SK-N-SH (cell line): ENCODE results near the gene HOXB2.

ENCODE experiments used
- EZH2phosphoT487 ChIP-seq: fragments of 200-600 bp; sonication (generic); IDR thresholded peaks from 2 replicates; pipeline ENCODE4 v1.6.1; 2017; ENCODE audit warnings: low read depth, mixed run types, mild to moderate bottlenecking, antibody characterized with exemption, moderate library complexity, borderline replicate concordance
- GABPA ChIP-seq: IDR thresholded peaks from 2 replicates; pipeline ENCODE4 v1.4.0; 2012; ENCODE audit warnings: low read depth, mild to moderate bottlenecking
- GATA2 ChIP-seq: sonication (generic); formaldehyde crosslinking; IDR thresholded peaks from 2 replicates; pipeline ENCODE4 v1.5.0; 2020; ENCODE audit warnings: mild to moderate bottlenecking, missing genetic modification reagents
- MXI1 ChIP-seq: IDR thresholded peaks from 2 replicates; pipeline ENCODE4 v1.6.1; 2012; ENCODE audit warnings: mild to moderate bottlenecking, low read depth, low read length, improper control_type of control experiment
- NFIC ChIP-seq: IDR thresholded peaks from 2 replicates; pipeline ENCODE4 v1.4.0; 2012; ENCODE audit warnings: borderline replicate concordance
- POLR2AphosphoS5 ChIP-seq: IDR thresholded peaks from 2 replicates; pipeline ENCODE4 v1.6.1; 2012; ENCODE audit warnings: low read depth, low read length
- TCF12 ChIP-seq: IDR thresholded peaks from 2 replicates; pipeline ENCODE4 v1.4.0; 2012
- TF ChIP-seq, protein P1 (sequence below): IDR thresholded peaks from 2 replicates; pipeline ENCODE4 v1.6.1; 2012; ENCODE audit warnings: mild to moderate bottlenecking, low read depth, low read length, moderate library complexity
- TF ChIP-seq, protein P2 (sequence below): fragments of 200-600 bp; sonication (generic); IDR thresholded peaks from 2 replicates; pipeline ENCODE4 v1.6.1; 2017; ENCODE audit warnings: antibody characterized with exemption, mild to moderate bottlenecking, moderate library complexity
- TF ChIP-seq, protein P3 (sequence below): IDR thresholded peaks from 2 replicates; pipeline ENCODE4 v1.4.0; 2012; ENCODE audit warnings: low read depth, borderline replicate concordance
- TF ChIP-seq, protein P4 (sequence below): fragments of 150-350 bp; IDR thresholded peaks from 2 replicates; pipeline ENCODE4 v1.6.1; 2017; ENCODE audit warnings: antibody characterized with exemption, low read length, low read depth, borderline replicate concordance

DNA sequence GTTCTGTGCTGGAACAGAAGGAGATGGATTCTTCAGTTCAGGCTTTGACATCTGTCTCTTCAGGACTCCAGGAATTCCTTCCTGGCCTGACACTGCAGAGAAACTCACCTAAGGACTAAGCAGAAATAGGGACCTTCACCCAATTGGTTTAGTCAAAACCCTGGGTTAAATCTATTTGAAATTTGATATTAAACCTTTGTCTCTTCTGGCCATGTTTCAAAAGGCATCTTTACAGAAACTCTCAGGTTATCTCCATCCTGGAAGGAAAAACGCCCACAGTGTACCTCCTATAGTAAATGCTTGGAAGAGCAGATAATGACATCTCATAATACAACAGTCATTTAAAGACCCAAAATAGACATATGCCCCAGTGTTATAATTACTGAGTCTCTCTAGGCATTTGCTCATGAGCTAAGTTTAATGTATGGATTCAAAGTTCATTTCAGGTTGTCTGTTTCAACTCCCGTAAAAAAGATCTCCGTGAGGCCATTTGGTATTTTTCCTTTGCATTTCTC, 38.9 kb upstream of the HOXB2 start:
- TF ChIP-seq POLR2AphosphoS5: no peak
- TF ChIP-seq GABPA: no peak
- TF ChIP-seq, protein P1, sequence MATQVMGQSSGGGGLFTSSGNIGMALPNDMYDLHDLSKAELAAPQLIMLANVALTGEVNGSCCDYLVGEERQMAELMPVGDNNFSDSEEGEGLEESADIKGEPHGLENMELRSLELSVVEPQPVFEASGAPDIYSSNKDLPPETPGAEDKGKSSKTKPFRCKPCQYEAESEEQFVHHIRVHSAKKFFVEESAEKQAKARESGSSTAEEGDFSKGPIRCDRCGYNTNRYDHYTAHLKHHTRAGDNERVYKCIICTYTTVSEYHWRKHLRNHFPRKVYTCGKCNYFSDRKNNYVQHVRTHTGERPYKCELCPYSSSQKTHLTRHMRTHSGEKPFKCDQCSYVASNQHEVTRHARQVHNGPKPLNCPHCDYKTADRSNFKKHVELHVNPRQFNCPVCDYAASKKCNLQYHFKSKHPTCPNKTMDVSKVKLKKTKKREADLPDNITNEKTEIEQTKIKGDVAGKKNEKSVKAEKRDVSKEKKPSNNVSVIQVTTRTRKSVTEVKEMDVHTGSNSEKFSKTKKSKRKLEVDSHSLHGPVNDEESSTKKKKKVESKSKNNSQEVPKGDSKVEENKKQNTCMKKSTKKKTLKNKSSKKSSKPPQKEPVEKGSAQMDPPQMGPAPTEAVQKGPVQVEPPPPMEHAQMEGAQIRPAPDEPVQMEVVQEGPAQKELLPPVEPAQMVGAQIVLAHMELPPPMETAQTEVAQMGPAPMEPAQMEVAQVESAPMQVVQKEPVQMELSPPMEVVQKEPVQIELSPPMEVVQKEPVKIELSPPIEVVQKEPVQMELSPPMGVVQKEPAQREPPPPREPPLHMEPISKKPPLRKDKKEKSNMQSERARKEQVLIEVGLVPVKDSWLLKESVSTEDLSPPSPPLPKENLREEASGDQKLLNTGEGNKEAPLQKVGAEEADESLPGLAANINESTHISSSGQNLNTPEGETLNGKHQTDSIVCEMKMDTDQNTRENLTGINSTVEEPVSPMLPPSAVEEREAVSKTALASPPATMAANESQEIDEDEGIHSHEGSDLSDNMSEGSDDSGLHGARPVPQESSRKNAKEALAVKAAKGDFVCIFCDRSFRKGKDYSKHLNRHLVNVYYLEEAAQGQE: no peak
- TF ChIP-seq, protein P2, sequence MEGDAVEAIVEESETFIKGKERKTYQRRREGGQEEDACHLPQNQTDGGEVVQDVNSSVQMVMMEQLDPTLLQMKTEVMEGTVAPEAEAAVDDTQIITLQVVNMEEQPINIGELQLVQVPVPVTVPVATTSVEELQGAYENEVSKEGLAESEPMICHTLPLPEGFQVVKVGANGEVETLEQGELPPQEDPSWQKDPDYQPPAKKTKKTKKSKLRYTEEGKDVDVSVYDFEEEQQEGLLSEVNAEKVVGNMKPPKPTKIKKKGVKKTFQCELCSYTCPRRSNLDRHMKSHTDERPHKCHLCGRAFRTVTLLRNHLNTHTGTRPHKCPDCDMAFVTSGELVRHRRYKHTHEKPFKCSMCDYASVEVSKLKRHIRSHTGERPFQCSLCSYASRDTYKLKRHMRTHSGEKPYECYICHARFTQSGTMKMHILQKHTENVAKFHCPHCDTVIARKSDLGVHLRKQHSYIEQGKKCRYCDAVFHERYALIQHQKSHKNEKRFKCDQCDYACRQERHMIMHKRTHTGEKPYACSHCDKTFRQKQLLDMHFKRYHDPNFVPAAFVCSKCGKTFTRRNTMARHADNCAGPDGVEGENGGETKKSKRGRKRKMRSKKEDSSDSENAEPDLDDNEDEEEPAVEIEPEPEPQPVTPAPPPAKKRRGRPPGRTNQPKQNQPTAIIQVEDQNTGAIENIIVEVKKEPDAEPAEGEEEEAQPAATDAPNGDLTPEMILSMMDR: no peak
- no peak for TF ChIP-seq MXI1
- no peak for TF ChIP-seq NFIC
- TF ChIP-seq GATA2 (CRISPR knock-in tag): no peak
- no peak for TF ChIP-seq EZH2phosphoT487
- no peak for TF ChIP-seq TCF12
- TF ChIP-seq, protein P3, sequence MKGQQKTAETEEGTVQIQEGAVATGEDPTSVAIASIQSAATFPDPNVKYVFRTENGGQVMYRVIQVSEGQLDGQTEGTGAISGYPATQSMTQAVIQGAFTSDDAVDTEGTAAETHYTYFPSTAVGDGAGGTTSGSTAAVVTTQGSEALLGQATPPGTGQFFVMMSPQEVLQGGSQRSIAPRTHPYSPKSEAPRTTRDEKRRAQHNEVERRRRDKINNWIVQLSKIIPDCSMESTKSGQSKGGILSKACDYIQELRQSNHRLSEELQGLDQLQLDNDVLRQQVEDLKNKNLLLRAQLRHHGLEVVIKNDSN: no peak
- TF ChIP-seq, protein P4, sequence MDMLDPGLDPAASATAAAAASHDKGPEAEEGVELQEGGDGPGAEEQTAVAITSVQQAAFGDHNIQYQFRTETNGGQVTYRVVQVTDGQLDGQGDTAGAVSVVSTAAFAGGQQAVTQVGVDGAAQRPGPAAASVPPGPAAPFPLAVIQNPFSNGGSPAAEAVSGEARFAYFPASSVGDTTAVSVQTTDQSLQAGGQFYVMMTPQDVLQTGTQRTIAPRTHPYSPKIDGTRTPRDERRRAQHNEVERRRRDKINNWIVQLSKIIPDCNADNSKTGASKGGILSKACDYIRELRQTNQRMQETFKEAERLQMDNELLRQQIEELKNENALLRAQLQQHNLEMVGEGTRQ: no peak
